Measurements from ENCODE around the gene GPR62.

DNA sequence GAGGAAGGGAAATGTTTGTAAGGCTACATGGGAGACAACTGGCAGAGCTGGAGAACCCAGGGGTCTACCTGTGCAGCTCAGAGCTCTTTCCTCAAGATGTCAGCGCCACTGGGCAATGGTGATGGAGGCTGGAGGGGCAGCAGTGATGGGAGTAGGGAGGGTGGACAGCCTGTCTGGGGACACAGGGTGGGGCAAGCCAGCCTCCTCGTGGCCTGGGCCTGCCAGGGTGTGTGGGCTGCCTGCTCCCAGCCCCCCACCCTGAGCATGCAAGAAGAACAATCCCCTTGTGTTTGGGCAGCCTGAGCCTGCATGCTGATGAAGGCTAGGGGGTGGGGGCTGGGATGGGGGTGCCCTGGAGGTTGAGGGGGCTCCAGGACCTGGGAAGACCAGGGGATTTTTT is 10.8 kb downstream of the GPR62 start:
- TF ChIP-seq, protein P1, sequence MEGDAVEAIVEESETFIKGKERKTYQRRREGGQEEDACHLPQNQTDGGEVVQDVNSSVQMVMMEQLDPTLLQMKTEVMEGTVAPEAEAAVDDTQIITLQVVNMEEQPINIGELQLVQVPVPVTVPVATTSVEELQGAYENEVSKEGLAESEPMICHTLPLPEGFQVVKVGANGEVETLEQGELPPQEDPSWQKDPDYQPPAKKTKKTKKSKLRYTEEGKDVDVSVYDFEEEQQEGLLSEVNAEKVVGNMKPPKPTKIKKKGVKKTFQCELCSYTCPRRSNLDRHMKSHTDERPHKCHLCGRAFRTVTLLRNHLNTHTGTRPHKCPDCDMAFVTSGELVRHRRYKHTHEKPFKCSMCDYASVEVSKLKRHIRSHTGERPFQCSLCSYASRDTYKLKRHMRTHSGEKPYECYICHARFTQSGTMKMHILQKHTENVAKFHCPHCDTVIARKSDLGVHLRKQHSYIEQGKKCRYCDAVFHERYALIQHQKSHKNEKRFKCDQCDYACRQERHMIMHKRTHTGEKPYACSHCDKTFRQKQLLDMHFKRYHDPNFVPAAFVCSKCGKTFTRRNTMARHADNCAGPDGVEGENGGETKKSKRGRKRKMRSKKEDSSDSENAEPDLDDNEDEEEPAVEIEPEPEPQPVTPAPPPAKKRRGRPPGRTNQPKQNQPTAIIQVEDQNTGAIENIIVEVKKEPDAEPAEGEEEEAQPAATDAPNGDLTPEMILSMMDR (IDR thresholded peaks at IDR 0.05; ENCODE audit: control extremely low read depth in 1 of 3, insufficient read depth in 1 of 3, low read depth in 1 of 3, low read length in 3 of 3) = no peak
- TF ChIP-seq, protein P2, sequence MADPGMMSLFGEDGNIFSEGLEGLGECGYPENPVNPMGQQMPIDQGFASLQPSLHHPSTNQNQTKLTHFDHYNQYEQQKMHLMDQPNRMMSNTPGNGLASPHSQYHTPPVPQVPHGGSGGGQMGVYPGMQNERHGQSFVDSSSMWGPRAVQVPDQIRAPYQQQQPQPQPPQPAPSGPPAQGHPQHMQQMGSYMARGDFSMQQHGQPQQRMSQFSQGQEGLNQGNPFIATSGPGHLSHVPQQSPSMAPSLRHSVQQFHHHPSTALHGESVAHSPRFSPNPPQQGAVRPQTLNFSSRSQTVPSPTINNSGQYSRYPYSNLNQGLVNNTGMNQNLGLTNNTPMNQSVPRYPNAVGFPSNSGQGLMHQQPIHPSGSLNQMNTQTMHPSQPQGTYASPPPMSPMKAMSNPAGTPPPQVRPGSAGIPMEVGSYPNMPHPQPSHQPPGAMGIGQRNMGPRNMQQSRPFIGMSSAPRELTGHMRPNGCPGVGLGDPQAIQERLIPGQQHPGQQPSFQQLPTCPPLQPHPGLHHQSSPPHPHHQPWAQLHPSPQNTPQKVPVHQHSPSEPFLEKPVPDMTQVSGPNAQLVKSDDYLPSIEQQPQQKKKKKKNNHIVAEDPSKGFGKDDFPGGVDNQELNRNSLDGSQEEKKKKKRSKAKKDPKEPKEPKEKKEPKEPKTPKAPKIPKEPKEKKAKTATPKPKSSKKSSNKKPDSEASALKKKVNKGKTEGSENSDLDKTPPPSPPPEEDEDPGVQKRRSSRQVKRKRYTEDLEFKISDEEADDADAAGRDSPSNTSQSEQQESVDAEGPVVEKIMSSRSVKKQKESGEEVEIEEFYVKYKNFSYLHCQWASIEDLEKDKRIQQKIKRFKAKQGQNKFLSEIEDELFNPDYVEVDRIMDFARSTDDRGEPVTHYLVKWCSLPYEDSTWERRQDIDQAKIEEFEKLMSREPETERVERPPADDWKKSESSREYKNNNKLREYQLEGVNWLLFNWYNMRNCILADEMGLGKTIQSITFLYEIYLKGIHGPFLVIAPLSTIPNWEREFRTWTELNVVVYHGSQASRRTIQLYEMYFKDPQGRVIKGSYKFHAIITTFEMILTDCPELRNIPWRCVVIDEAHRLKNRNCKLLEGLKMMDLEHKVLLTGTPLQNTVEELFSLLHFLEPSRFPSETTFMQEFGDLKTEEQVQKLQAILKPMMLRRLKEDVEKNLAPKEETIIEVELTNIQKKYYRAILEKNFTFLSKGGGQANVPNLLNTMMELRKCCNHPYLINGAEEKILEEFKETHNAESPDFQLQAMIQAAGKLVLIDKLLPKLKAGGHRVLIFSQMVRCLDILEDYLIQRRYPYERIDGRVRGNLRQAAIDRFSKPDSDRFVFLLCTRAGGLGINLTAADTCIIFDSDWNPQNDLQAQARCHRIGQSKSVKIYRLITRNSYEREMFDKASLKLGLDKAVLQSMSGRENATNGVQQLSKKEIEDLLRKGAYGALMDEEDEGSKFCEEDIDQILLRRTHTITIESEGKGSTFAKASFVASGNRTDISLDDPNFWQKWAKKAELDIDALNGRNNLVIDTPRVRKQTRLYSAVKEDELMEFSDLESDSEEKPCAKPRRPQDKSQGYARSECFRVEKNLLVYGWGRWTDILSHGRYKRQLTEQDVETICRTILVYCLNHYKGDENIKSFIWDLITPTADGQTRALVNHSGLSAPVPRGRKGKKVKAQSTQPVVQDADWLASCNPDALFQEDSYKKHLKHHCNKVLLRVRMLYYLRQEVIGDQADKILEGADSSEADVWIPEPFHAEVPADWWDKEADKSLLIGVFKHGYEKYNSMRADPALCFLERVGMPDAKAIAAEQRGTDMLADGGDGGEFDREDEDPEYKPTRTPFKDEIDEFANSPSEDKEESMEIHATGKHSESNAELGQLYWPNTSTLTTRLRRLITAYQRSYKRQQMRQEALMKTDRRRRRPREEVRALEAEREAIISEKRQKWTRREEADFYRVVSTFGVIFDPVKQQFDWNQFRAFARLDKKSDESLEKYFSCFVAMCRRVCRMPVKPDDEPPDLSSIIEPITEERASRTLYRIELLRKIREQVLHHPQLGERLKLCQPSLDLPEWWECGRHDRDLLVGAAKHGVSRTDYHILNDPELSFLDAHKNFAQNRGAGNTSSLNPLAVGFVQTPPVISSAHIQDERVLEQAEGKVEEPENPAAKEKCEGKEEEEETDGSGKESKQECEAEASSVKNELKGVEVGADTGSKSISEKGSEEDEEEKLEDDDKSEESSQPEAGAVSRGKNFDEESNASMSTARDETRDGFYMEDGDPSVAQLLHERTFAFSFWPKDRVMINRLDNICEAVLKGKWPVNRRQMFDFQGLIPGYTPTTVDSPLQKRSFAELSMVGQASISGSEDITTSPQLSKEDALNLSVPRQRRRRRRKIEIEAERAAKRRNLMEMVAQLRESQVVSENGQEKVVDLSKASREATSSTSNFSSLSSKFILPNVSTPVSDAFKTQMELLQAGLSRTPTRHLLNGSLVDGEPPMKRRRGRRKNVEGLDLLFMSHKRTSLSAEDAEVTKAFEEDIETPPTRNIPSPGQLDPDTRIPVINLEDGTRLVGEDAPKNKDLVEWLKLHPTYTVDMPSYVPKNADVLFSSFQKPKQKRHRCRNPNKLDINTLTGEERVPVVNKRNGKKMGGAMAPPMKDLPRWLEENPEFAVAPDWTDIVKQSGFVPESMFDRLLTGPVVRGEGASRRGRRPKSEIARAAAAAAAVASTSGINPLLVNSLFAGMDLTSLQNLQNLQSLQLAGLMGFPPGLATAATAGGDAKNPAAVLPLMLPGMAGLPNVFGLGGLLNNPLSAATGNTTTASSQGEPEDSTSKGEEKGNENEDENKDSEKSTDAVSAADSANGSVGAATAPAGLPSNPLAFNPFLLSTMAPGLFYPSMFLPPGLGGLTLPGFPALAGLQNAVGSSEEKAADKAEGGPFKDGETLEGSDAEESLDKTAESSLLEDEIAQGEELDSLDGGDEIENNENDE (IDR thresholded peaks at IDR 0.05; ENCODE audit: insufficient replicate concordance, low read length) = no peak
- TF ChIP-seq, protein P3, sequence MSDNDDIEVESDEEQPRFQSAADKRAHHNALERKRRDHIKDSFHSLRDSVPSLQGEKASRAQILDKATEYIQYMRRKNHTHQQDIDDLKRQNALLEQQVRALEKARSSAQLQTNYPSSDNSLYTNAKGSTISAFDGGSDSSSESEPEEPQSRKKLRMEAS (IDR thresholded peaks at IDR 0.05) = no peak
- TF ChIP-seq EZH2 (IDR thresholded peaks at IDR 0.05; ENCODE audit: low read depth, low read length, severe bottlenecking) (no peak), POLR2A (IDR thresholded peaks at IDR 0.05; ENCODE audit: control extremely low read depth in 1 of 2, low read depth in 2 of 2, low read length in 2 of 2) (no peak), ZNF274 (IDR thresholded peaks at IDR 0.05; ENCODE audit: borderline replicate concordance, extremely low read depth, low read length) (no peak), KDM4A (IDR thresholded peaks at IDR 0.05; ENCODE audit: low read depth, low read length, severe bottlenecking) (no peak), NRF1 (IDR thresholded peaks at IDR 0.05; ENCODE audit: low read depth, low read length) (no peak), YY1 (IDR thresholded peaks at IDR 0.05; ENCODE audit: low read depth, low read length) (no peak), HDAC6 (IDR thresholded peaks at IDR 0.05; ENCODE audit: low read depth, low read length) (no peak), CBX5 (IDR thresholded peaks at IDR 0.05; ENCODE audit: low read depth, low read length) (no peak)

All from H1 (cell line).